ENCODE data around the gene SMIM5.

DNA sequence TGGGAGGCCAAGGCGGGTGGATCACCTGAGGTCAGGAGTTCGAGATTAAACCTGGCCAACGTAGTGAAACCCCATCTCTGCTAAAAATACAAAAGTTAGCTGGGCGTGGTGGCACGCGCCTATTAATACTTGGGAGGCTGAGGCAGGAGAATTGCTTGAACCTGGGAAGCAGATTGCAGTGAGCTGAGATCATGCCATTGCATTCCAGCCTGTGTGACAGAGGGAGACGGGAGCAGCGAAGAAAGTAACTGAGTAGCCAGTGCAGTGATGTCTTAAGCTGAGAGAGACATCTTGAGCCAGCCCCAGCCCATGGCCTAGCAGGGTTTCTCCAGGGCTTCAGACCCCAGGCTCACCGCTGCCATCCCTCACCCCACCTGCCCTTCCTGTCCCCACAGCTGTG lies 9.8 kb upstream of the SMIM5 start:
- TF ChIP-seq CTCF (IDR thresholded peaks at IDR 0.05) (no peak), ZFP36 (IDR thresholded peaks at IDR 0.05; ENCODE audit: borderline replicate concordance, partially characterized antibody) (no peak), EP300 (IDR thresholded peaks at IDR 0.05) (no peak), POLR2A (IDR thresholded peaks at IDR 0.05; ENCODE audit: low read length) (no peak), SREBF2 (IDR thresholded peaks at IDR 0.05) (no peak), ZNF302 (CRISPR knock-in tag; IDR thresholded peaks at IDR 0.05) (no peak), USF2 (IDR thresholded peaks at IDR 0.05) (no peak), MAFK (IDR thresholded peaks at IDR 0.05; ENCODE audit: partially characterized antibody) (no peak), CHD2 (IDR thresholded peaks at IDR 0.05; ENCODE audit: low read length, partially characterized antibody) (no peak)
- TF ChIP-seq, protein P1, sequence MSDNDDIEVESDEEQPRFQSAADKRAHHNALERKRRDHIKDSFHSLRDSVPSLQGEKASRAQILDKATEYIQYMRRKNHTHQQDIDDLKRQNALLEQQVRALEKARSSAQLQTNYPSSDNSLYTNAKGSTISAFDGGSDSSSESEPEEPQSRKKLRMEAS (IDR thresholded peaks at IDR 0.05), result no peak
